ENCODE data around the gene ALOX5. TPM values are rescaled to one million over a fixed set of nuclear protein-coding genes. Genes with fewer than 3 reads are reported as not detected.
"Not testable (repeated sequence)": the region's sequence is repeated elsewhere in the genome, so short reads cannot be mapped to it uniquely, and the experiment has no call there.

ALOX5 gene
- total and polyA plus RNA-seq, 8 donors, result 3.2 to 39.6 (median 9.2) TPM

DNA sequence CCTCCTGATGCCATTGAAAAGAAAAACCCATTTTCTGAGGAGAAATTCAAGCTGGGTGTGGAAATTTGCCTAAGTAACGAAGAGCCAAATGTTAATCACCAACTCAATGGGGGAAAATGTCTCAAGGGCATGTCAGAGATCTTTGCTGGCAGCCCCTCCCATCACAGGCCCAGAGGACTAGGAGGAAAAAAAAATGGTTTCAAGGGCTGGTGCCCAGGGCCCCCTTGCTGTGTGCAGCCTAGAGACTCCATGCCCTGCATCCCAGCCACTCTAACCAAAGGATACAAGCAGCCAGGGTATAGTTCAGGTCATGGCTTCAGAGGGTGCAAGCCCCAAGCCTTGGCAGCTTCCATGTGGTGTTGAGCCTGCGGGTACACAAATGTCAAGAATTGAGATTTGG lies 106.3 kb downstream of the ALOX5 start:
- intact Hi-C loops (cut with DNase I; ENCODE audit: low total_unique reads), result no loop called here
- no peak for DNase-seq
- 81 to 97% (median 94%) methylated on average over 2 of the region's 2 CpGs for WGBS, 5 donors
- Histone ChIP-seq H3K36me3 (peaks cover 0 to 19% (median 10%) of the 10 kb centered on the region in 4 donors), H3K27me3 (no peaks in the 10 kb centered on the region), H3K9me3 (peaks cover 0 to 13% (median 5%) of the 10 kb centered on the region in 4 donors), H3K4me3 (no peak overlapping the region), H3K4me1 (no peaks in the 10 kb centered on the region), H3K27ac (no peak overlapping the region)
- TF ChIP-seq, protein P1, sequence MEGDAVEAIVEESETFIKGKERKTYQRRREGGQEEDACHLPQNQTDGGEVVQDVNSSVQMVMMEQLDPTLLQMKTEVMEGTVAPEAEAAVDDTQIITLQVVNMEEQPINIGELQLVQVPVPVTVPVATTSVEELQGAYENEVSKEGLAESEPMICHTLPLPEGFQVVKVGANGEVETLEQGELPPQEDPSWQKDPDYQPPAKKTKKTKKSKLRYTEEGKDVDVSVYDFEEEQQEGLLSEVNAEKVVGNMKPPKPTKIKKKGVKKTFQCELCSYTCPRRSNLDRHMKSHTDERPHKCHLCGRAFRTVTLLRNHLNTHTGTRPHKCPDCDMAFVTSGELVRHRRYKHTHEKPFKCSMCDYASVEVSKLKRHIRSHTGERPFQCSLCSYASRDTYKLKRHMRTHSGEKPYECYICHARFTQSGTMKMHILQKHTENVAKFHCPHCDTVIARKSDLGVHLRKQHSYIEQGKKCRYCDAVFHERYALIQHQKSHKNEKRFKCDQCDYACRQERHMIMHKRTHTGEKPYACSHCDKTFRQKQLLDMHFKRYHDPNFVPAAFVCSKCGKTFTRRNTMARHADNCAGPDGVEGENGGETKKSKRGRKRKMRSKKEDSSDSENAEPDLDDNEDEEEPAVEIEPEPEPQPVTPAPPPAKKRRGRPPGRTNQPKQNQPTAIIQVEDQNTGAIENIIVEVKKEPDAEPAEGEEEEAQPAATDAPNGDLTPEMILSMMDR (IDR thresholded peaks at IDR 0.05), result no peak
- TF ChIP-seq POLR2A (IDR thresholded peaks at IDR 0.05) (no peak), POLR2AphosphoS5 (IDR thresholded peaks at IDR 0.05) (no peak), EP300 (IDR thresholded peaks at IDR 0.05) (no peak)

DNA sequence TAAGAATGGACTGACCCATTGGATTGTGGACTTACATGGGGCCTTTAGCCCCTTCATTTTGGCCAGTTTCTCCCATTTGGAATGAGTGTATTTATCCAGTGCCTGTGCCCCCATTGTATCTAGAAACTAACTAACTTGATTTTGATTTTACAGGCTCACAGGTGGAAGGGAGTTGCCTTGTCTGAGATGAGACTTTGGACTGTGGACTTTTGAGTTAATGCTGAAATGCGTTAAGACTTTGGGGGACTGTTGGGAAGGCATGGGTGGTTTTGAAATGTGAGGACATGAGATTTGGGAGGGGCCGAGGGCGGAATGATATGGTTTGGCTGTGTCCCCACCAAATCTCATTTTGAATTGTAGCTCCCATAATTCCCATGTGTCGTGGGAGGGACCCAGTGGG lies 107.1 kb downstream of the ALOX5 start:
- Histone ChIP-seq H3K9me3 (peaks cover 0 to 13% (median 4%) of the 10 kb centered on the region in 4 donors), H3K36me3 (peaks cover 0 to 27% (median 11%) of the 10 kb centered on the region in 4 donors)
- H3K27ac ChIP-seq; DNase-seq; H3K4me3 ChIP-seq; H3K27me3 ChIP-seq; H3K4me1 ChIP-seq; intact Hi-C loops (cut with DNase I; ENCODE audit: low total_unique reads): not testable (repeated sequence)
- WGBS, 5 donors, result 88 to 97% (median 93%) methylated on average over 4 of the region's 4 CpGs

DNA sequence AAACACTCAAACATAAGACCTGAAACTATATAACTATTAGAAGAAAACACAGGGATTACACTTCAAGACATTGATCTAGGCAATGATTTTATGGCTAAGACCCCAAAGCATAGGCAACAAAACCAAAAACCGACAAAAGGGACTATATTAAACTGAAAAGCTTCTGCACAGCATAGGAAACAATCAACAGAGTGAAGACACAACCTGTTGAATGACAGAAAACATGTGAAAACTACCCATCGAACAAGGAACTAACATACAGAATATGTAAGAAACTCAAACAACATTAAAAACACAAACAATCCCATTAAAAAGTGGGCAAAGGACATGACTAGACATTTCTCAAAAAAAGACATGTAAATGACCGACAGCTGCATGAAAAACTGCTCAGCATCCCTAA lies 109.0 kb downstream of the ALOX5 start:
- H3K9me3 ChIP-seq, result peaks cover 0 to 6% (median 0%) of the 10 kb centered on the region in 4 donors
- TF ChIP-seq POLR2AphosphoS5 (IDR thresholded peaks at IDR 0.05) (no peak), POLR2A (IDR thresholded peaks at IDR 0.05) (no peak), EP300 (IDR thresholded peaks at IDR 0.05) (no peak)
- TF ChIP-seq, protein P1 (IDR thresholded peaks at IDR 0.05), result no peak
- 91 to 98% (median 94%) methylated on average over 3 of the region's 3 CpGs for WGBS, 5 donors
- no peak overlapping the region for H3K27ac ChIP-seq
- H3K4me3 ChIP-seq, result no peak overlapping the region
- DNase-seq, result no peak
- H3K4me1 ChIP-seq, result no peaks in the 10 kb centered on the region
- H3K36me3 ChIP-seq, result peaks cover 0 to 40% (median 23%) of the 10 kb centered on the region in 4 donors
- intact Hi-C loops (cut with DNase I; ENCODE audit: low total_unique reads), result no loop called here
- H3K27me3 ChIP-seq, result no peaks in the 10 kb centered on the region

DNA sequence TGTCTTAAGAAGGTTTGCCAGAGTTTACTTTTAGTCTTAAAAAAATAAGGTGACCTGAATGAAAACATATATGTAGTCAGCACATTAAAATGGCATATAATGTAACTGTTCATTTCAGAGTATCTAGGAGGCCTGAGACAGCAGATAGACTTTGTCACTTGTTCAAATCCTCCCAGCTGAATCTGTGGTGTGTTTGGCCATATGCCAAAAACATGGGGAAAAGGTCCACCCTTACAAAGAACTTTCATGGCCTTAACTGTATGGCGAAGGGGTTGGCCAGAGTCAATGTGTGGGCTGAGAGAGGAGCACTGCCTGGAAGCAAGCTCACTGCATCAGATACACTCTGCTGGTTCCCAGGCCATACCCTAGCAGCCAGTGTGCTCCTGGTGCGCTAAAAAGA lies 113.7 kb downstream of the ALOX5 start:
- Histone ChIP-seq H3K4me3 (no peak overlapping the region), H3K4me1 (no peaks in the 10 kb centered on the region), H3K9me3 (peaks cover 0 to 4% (median 0%) of the 10 kb centered on the region in 4 donors), H3K27ac (no peak overlapping the region), H3K36me3 (peaks cover 4 to 47% (median 36%) of the 10 kb centered on the region in 4 donors), H3K27me3 (no peaks in the 10 kb centered on the region)
- intact Hi-C loops (cut with DNase I; ENCODE audit: low total_unique reads), result no loop called here
- TF ChIP-seq EP300 (IDR thresholded peaks at IDR 0.05), result no peak
- TF ChIP-seq, protein P1 (IDR thresholded peaks at IDR 0.05), result no peak
- no peak for TF ChIP-seq POLR2A (IDR thresholded peaks at IDR 0.05)
- TF ChIP-seq POLR2AphosphoS5 (IDR thresholded peaks at IDR 0.05), result no peak
- no peak for DNase-seq
- 98 to 100% (median 100%) methylated on average over 2 of the region's 2 CpGs for WGBS, 5 donors

DNA sequence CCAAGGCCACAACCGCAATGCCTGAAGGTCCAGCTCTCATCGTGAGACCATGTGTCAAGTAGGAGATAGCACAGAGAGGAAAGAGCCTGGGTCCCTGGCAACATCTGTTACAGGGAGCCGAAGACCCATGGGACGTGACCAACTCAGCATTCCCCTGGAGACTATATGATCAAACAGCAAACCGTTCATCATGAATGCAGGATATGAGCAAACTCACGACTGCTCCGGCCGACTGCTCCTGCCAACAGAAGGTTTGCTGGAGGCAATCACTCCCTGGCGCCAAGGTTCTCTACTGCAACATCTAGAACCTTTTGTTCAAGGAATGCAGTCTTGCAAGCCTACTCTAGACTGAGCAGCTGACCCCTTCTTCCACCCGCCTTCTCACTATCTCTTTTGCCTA lies 114.3 kb downstream of the ALOX5 start:
- H3K36me3 ChIP-seq, result peaks cover 4 to 47% (median 36%) of the 10 kb centered on the region in 4 donors
- intact Hi-C loops (cut with DNase I; ENCODE audit: low total_unique reads), result no loop called here
- H3K9me3 ChIP-seq, result peaks cover 0 to 4% (median 0%) of the 10 kb centered on the region in 4 donors
- H3K4me1 ChIP-seq, result no peaks in the 10 kb centered on the region
- no peak overlapping the region for H3K4me3 ChIP-seq
- TF ChIP-seq EP300 (IDR thresholded peaks at IDR 0.05) (no peak), POLR2AphosphoS5 (IDR thresholded peaks at IDR 0.05) (no peak), POLR2A (IDR thresholded peaks at IDR 0.05) (no peak)
- TF ChIP-seq, protein P1 (IDR thresholded peaks at IDR 0.05), result no peak
- DNase-seq, result no peak
- WGBS, 5 donors, result 93 to 97% (median 95%) methylated on average over 10 of the region's 10 CpGs
- no peak overlapping the region for H3K27ac ChIP-seq
- H3K27me3 ChIP-seq, result no peaks in the 10 kb centered on the region
